Endodermal cell (in vitro differentiated cells): Measurements from ENCODE around the gene TBL1X. TPM values are rescaled to one million over a fixed set of nuclear protein-coding genes. Genes with fewer than 3 reads are reported as not detected.

Source experiments
- DNase-seq: peaks from one replicate; pipeline ENCODE4 v3.0.0-alpha.2; 2017
- H3K27ac ChIP-seq: 2 replicates; pipeline ENCODE4 v1.5.1; 2013; ENCODE audit warnings: mild to moderate bottlenecking, low read depth, low read length, moderate library complexity
- H3K27me3 ChIP-seq: 2 replicates; pipeline ENCODE4 v1.6.1; 2013; ENCODE audit warnings: mild to moderate bottlenecking, low read length, moderate library complexity; ENCODE audit not compliant: insufficient read depth, control insufficient read depth, poor library complexity, severe bottlenecking
- H3K36me3 ChIP-seq: 2 replicates; pipeline ENCODE4 v1.7.0; 2013; ENCODE audit warnings: mild to moderate bottlenecking, low read length, moderate library complexity; ENCODE audit not compliant: control insufficient read depth, insufficient read depth
- H3K4me1 ChIP-seq: one replicate; pipeline ENCODE4 v1.7.0; 2013; ENCODE audit warnings: low read length; ENCODE audit not compliant: control insufficient read depth, insufficient read depth
- H3K4me3 ChIP-seq: 2 replicates; pipeline ENCODE4 v1.5.1; 2013; ENCODE audit warnings: mild to moderate bottlenecking, low read length, moderate library complexity
- H3K9ac ChIP-seq: 2 replicates; pipeline ENCODE4 v1.6.1; 2013; ENCODE audit warnings: mild to moderate bottlenecking, low read length, moderate library complexity; ENCODE audit not compliant: poor library complexity, severe bottlenecking; ENCODE audit errors: extremely low read depth
- H3K9me3 ChIP-seq: 2 replicates; pipeline ENCODE4 v1.6.1; 2013; ENCODE audit warnings: mild to moderate bottlenecking, low read length, moderate library complexity; ENCODE audit not compliant: control insufficient read depth
- H3K27ac Mint-ChIP-seq: 2 replicates; pipeline ENCODE4 v1.8.0; 2020; ENCODE audit warnings: mixed read lengths
- H3K27me3 Mint-ChIP-seq: 2 replicates; pipeline ENCODE4 v1.8.0; 2021; ENCODE audit warnings: mild to moderate bottlenecking, mixed read lengths; ENCODE audit not compliant: insufficient read depth
- H3K36me3 Mint-ChIP-seq: 2 replicates; pipeline ENCODE4 v1.8.0; 2020; ENCODE audit warnings: low read depth, mixed read lengths
- H3K4me1 Mint-ChIP-seq: 2 replicates; pipeline ENCODE4 v1.8.0; 2020; ENCODE audit warnings: mixed read lengths
- H3K4me3 Mint-ChIP-seq: 2 replicates; pipeline ENCODE4 v1.8.0; 2020; ENCODE audit warnings: mild to moderate bottlenecking, moderate library complexity, mixed read lengths
- H3K9me3 Mint-ChIP-seq: 2 replicates; pipeline ENCODE4 v1.8.0; 2020; ENCODE audit warnings: mild to moderate bottlenecking, mixed read lengths
- WGBS, 2 experiments: methylation state at CpG; one replicate each; pipeline versions ENCODE4 v1.1.5 to v1.1.7; 2013; ENCODE audit warnings: missing lambda C conversion rate in 2 of 2, mixed read lengths in 1 of 2; ENCODE audit not compliant: insufficient coverage in 1 of 2, insufficient read length in 1 of 2; 5-methylcytosine and 5-hydroxymethylcytosine counted together
- total RNA-seq, 2 donors: library from RNA; stranded (reverse); fragmentation: NEBNext Ultra II Directional in 1 of 2; extraction: Animal tissue kit (Norgen Biotek cat#: 25700) in 1 of 2; gene quantifications; 2 replicates in 1 of 2; 3 replicates in 1 of 2; pipeline ENCODE4 v1.2.1, GENCODE V29; 2021
- TF ChIP-seq, protein P1 (sequence below): fragments of 200-600 bp; sonication (generic); conservative IDR thresholded peaks from 2 replicates; pipeline ENCODE4 v1.5.0; 2021; ENCODE audit warnings: antibody characterized with exemption, mild to moderate bottlenecking

The TBL1X gene
- total RNA-seq, 2 donors from 2014 or later: 19.1 to 24.1 TPM

DNA sequence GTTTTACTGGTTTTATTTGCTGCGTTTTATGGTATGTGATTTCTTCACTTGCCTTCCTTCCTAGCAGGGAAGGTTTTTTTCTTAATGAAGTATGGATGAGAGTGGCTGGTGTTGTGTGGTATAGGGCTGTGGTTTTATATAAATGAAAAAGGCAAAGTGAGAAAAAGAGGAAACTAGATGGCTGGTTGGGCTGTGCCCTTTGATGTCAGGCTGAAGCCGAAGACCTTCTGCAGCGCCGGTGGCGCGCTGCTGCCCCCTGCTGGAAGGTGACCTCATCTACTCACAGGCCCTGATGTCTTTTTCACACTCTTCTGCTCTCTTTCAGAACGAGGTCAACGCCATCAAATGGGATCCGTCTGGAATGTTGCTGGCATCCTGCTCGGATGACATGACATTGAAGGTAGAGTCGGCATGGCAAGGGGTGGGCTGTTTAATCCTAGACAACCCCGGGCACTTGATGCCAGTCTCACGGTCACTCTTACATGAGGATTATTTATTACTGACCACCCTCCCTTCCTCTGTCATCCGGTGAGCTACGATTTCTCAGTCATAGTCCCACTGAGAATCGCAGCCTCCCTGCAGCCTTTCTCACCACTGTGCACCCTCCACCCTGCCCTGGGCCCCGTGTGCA lies 244.2 kb downstream of the TBL1X start:
- H3K27ac Mint-ChIP-seq: no peak overlapping the region
- Histone ChIP-seq H3K27ac (no peak overlapping the region), H3K9me3 (no peaks in the 10 kb centered on the region), H3K4me3 (no peak overlapping the region), H3K4me1 (no peaks in the 10 kb centered on the region), H3K27me3 (no peaks in the 10 kb centered on the region), H3K9ac (no peak overlapping the region), H3K36me3 (peaks cover 11% of the 10 kb centered on the region)
- DNase-seq: peak; percentile 88
- H3K4me1 Mint-ChIP-seq: peaks cover 2% of the 10 kb centered on the region
- H3K27me3 Mint-ChIP-seq: no peaks in the 10 kb centered on the region
- TF ChIP-seq, protein P1, sequence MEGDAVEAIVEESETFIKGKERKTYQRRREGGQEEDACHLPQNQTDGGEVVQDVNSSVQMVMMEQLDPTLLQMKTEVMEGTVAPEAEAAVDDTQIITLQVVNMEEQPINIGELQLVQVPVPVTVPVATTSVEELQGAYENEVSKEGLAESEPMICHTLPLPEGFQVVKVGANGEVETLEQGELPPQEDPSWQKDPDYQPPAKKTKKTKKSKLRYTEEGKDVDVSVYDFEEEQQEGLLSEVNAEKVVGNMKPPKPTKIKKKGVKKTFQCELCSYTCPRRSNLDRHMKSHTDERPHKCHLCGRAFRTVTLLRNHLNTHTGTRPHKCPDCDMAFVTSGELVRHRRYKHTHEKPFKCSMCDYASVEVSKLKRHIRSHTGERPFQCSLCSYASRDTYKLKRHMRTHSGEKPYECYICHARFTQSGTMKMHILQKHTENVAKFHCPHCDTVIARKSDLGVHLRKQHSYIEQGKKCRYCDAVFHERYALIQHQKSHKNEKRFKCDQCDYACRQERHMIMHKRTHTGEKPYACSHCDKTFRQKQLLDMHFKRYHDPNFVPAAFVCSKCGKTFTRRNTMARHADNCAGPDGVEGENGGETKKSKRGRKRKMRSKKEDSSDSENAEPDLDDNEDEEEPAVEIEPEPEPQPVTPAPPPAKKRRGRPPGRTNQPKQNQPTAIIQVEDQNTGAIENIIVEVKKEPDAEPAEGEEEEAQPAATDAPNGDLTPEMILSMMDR: peak; percentile 88
- H3K9me3 Mint-ChIP-seq: peaks cover 65% of the 10 kb centered on the region
- peaks cover 55% of the 10 kb centered on the region for H3K36me3 Mint-ChIP-seq
- WGBS, 2 experiments: 54 to 82% methylated on average over 5 to 16 of the region's 17 CpGs
- H3K4me3 Mint-ChIP-seq: no peak overlapping the region

GRCh38 chrX:9710332-9710731 lies 245.5 kb downstream of the TBL1X start:
- 89 to 93% methylated on average over 5 to 6 of the region's 8 CpGs for WGBS, 2 experiments

DNA sequence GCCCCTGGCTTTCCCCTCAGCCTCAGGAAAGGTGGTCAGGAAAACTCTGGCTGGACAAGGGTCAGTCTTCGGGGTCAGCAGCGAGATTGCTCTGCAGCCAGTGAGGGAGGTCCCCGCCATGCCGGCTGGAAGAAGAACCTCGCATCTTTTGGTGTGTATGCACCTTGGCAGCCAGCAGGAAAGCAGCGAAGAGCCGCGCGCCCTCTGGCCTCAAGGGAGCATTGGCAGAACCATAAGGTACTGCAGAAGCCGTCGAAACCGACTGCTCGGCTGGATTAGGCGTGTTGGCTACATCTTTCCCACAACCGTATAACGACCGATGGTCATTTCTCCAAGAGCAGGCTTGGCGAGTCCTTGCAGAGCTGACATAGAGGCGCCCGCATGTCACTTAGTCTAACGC lies 252.5 kb downstream of the TBL1X start:
- no peak overlapping the region for H3K4me3 ChIP-seq
- H3K9me3 Mint-ChIP-seq: peaks cover 80% of the 10 kb centered on the region
- no peaks in the 10 kb centered on the region for H3K27me3 Mint-ChIP-seq
- TF ChIP-seq, protein P1: no peak
- no peaks in the 10 kb centered on the region for H3K4me1 ChIP-seq
- no peaks in the 10 kb centered on the region for H3K27me3 ChIP-seq
- H3K4me3 Mint-ChIP-seq: no peak overlapping the region
- DNase-seq: no peak
- H3K36me3 Mint-ChIP-seq: peaks cover 79% of the 10 kb centered on the region
- peaks cover under 1% of the 10 kb centered on the region for H3K9me3 ChIP-seq
- H3K27ac Mint-ChIP-seq: no peak overlapping the region
- H3K9ac ChIP-seq: no peak overlapping the region
- 96 to 100% methylated on average over 10 to 21 of the region's 21 CpGs for WGBS, 2 experiments
- no peaks in the 10 kb centered on the region for H3K4me1 Mint-ChIP-seq
- H3K27ac ChIP-seq: no peak overlapping the region
- H3K36me3 ChIP-seq: peaks cover 10% of the 10 kb centered on the region

More at GRCh38 chrX:9710332-9710731, 245.5 kb downstream of the TBL1X start:
- no peak overlapping the region for H3K4me3 Mint-ChIP-seq
- no peak overlapping the region for H3K27ac Mint-ChIP-seq
- Histone ChIP-seq H3K36me3 (peaks cover 16% of the 10 kb centered on the region), H3K27me3 (no peaks in the 10 kb centered on the region), H3K9ac (no peak overlapping the region), H3K4me1 (no peaks in the 10 kb centered on the region), H3K27ac (no peak overlapping the region), H3K4me3 (no peak overlapping the region), H3K9me3 (no peaks in the 10 kb centered on the region)
- no peaks in the 10 kb centered on the region for H3K27me3 Mint-ChIP-seq
- TF ChIP-seq, protein P1: no peak
- DNase-seq: no peak
- H3K36me3 Mint-ChIP-seq: peaks cover 50% of the 10 kb centered on the region
- H3K9me3 Mint-ChIP-seq: peaks cover 64% of the 10 kb centered on the region
- H3K4me1 Mint-ChIP-seq: peaks cover 2% of the 10 kb centered on the region
